Colonic mucosa (tissue), 4 donors: Measurements from ENCODE around the gene PLEKHG7. TPM values are rescaled to one million over a fixed set of nuclear protein-coding genes. Genes with fewer than 3 reads are reported as not detected.

ENCODE experiments used
- DNase-seq: peaks from one replicate; pipeline ENCODE4 v3.0.0-alpha.2; 2020
- H3K27ac ChIP-seq: fragments of 200-600 bp; one replicate; pipeline ENCODE4 v1.8.0; 2021
- H3K27me3 ChIP-seq: fragments of 200-600 bp; one replicate; pipeline ENCODE4 v1.8.0; 2021
- H3K36me3 ChIP-seq: fragments of 200-600 bp; one replicate; pipeline ENCODE4 v1.8.0; 2021
- H3K4me1 ChIP-seq: fragments of 200-600 bp; one replicate; pipeline ENCODE4 v1.8.0; 2021; ENCODE audit warnings: mild to moderate bottlenecking
- H3K4me3 ChIP-seq: fragments of 200-600 bp; one replicate; pipeline ENCODE4 v1.8.0; 2021
- H3K9ac ChIP-seq, 2 donors: one replicate each; pipeline ENCODE4 v1.7.0; 2013; ENCODE audit warnings: control low read depth in 2 of 2, low read depth in 2 of 2, low read length in 2 of 2
- H3K9me3 ChIP-seq: fragments of 200-600 bp; one replicate; pipeline ENCODE4 v1.8.0; 2021
- intact Hi-C: fragments of 100-400 bp; cut with DNase I; formaldehyde crosslinking; loops from one replicate; pipeline ENCODE4 v1.14.1; 2022
- total RNA-seq, 2 donors: library from RNA; stranded (reverse); fragmentation: NEBNext Ultra II Directional in 1 of 2; extraction: Animal tissue kit (Norgen Biotek cat#: 25700) in 1 of 2; gene quantifications; one replicate each; pipeline ENCODE4 v1.2.1, GENCODE V29; 2021
- TF ChIP-seq, protein P1 (sequence below): fragments of 200-600 bp; IDR thresholded peaks from one replicate; pipeline ENCODE4 v1.8.0; 2022; ENCODE audit warnings: antibody characterized with exemption, mild to moderate bottlenecking
- donor health status: healthy.
- donor health status: DM: no; HTN: no; CAD: no.
- donor health status: DM: no; HTN: no; CAD: no.

Gene PLEKHG7
- total RNA-seq, 2 donors from 2014 or later, result 0.32 to 0.59 TPM

DNA sequence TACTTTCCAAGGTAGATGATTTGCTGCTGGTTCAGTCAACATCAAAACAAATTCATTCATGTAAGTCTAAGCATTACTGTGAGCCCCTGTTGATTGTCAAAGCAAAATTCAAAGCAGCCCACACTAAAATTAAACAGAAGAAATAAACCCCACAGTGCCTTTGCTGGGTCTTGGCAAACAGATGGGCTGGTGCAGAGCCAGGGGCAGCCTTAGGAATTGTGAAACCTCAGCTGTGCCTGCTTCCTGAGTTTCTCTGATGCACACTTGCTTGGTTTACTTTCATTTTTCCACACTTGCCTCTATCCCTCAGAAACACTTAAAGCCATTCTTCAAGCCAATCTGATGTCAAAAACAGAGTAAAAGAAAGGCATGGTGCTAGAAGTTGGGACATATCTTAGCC, 6.6 kb upstream of the PLEKHG7 start:
- H3K4me1 ChIP-seq, result no peaks in the 10 kb centered on the region
- intact Hi-C loops, result no loop called here
- H3K36me3 ChIP-seq, result no peaks in the 10 kb centered on the region
- TF ChIP-seq, protein P1, sequence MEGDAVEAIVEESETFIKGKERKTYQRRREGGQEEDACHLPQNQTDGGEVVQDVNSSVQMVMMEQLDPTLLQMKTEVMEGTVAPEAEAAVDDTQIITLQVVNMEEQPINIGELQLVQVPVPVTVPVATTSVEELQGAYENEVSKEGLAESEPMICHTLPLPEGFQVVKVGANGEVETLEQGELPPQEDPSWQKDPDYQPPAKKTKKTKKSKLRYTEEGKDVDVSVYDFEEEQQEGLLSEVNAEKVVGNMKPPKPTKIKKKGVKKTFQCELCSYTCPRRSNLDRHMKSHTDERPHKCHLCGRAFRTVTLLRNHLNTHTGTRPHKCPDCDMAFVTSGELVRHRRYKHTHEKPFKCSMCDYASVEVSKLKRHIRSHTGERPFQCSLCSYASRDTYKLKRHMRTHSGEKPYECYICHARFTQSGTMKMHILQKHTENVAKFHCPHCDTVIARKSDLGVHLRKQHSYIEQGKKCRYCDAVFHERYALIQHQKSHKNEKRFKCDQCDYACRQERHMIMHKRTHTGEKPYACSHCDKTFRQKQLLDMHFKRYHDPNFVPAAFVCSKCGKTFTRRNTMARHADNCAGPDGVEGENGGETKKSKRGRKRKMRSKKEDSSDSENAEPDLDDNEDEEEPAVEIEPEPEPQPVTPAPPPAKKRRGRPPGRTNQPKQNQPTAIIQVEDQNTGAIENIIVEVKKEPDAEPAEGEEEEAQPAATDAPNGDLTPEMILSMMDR, result no peak
- no peaks in the 10 kb centered on the region for H3K27me3 ChIP-seq
- DNase-seq, result peak; percentile 24
- H3K27ac ChIP-seq, result no peak overlapping the region
- no peak overlapping the region for H3K9ac ChIP-seq
- H3K9me3 ChIP-seq, result no peaks in the 10 kb centered on the region
- H3K4me3 ChIP-seq, result no peak overlapping the region

DNA sequence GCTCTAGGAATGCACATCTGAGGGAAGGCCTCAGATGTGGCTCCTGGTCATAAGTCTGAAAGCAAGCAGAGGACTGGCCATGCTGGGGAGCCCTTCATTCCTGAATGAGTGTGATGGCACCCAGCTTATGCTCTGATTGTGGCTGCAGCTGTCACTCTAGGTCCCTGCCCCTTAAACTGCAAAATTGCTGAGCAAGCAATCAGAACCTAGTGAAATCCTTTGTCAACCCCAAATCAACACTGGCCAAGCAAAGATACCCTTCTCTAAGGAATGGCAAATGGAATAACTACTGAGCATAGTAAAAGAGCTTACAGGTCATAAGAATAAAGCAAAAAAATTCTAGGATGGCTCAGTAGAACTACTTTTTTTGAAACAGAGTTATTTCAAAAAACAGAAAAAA, 4.3 kb upstream of the PLEKHG7 start:
- no peaks in the 10 kb centered on the region for H3K4me1 ChIP-seq
- DNase-seq, result no peak
- no peaks in the 10 kb centered on the region for H3K27me3 ChIP-seq
- H3K9me3 ChIP-seq, result no peaks in the 10 kb centered on the region
- no peak overlapping the region for H3K4me3 ChIP-seq
- no peak overlapping the region for H3K9ac ChIP-seq
- intact Hi-C loops, result no loop called here
- no peak overlapping the region for H3K27ac ChIP-seq
- TF ChIP-seq, protein P1, result no peak
- no peaks in the 10 kb centered on the region for H3K36me3 ChIP-seq

DNA sequence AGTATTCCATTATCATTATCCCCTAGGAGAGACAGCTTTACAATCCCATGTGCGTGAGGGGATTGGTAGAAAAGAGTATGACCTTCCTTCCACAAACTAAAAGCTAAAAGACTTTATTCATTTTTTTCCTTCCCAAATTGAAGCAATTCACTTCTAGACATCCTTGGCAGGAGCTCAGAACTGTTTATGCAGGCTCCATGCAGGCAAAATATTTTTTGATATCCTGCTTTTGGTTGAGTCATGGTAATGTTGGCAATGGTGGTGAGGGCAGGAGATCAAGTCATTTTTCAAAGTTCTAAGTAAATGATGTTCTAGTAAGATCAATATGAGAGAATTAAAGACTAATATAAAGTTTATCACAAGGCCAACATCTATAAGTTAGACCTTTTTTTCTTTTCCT, 1.3 kb upstream of the PLEKHG7 start:
- intact Hi-C loops, result no loop called here
- no peak overlapping the region for H3K9ac ChIP-seq
- TF ChIP-seq, protein P1, result no peak
- no peaks in the 10 kb centered on the region for H3K9me3 ChIP-seq
- no peaks in the 10 kb centered on the region for H3K36me3 ChIP-seq
- H3K27me3 ChIP-seq, result no peaks in the 10 kb centered on the region
- no peak for DNase-seq
- H3K4me1 ChIP-seq, result no peaks in the 10 kb centered on the region
- no peak overlapping the region for H3K27ac ChIP-seq
- H3K4me3 ChIP-seq, result no peak overlapping the region

DNA sequence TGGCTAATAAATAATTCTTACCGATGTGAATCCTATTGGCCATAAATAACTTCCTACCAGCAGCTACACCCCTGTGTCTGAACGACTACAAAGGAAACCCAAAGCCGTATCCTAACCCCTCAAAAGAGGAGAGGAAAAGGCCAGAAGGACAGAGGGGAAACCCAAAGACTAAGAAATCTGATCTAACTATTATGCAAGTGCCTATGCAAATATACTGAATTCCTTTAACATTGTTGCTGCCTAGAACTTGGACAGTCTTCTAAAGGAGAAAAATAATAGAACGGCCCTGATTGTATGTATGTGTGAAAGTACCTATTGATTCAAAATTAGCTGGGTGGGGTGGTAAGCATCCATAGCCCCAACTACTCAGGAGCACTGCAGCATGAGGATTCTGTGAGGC, 997 bp downstream of the PLEKHG7 start:
- Histone ChIP-seq H3K9ac (no peak overlapping the region), H3K27ac (peak overlapping the region; percentile 85), H3K4me3 (no peak overlapping the region), H3K36me3 (no peaks in the 10 kb centered on the region), H3K9me3 (no peaks in the 10 kb centered on the region), H3K4me1 (no peaks in the 10 kb centered on the region), H3K27me3 (no peaks in the 10 kb centered on the region)
- TF ChIP-seq, protein P1, result no peak
- intact Hi-C loops, result no loop called here
- DNase-seq, result no peak

DNA sequence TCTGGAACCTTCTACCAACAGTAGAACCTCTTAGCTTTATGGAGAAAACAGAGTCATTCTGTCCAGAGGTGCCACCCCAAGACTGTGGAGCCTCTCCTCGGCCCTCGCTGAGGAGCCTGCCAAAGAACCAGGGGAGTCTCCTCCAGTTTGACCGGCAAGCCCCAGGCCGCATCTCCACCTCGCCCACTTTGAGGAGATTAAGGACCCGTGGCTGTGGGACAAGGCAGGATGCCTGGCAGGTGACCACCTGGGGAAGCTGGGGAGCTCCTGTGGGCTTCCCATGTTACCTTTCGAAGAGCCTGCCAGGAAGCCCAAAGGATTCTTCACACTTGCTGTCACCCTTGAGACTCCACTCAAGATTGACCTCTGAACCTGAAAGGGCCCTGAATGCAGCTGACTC, 3.8 kb downstream of the PLEKHG7 start:
- Histone ChIP-seq H3K27ac (no peak overlapping the region), H3K27me3 (no peaks in the 10 kb centered on the region), H3K4me1 (no peaks in the 10 kb centered on the region), H3K4me3 (no peak overlapping the region), H3K9me3 (no peaks in the 10 kb centered on the region), H3K36me3 (no peaks in the 10 kb centered on the region), H3K9ac (no peak overlapping the region)
- DNase-seq, result no peak
- intact Hi-C loops, result no loop called here
- TF ChIP-seq, protein P1, result no peak

DNA sequence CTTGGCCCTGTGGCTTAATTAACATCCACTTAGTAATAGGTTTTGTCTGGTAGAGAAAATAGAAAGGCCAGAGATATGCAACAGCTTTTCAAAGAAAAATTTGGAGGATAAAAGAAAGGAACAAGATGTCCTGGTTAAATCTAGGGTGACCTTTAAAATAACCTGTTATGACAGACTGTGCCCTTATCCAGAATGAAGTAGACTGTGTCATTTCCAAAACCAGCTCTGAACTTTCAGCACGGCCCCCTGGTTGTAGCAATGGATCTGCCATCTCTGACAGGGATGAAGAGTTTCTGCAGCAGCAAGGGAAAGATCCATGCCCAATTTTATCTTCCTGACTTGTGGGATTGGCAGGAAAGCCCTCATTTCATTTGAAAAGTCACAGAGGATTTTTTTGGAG, 5.1 kb downstream of the PLEKHG7 start:
- Histone ChIP-seq H3K27me3 (no peaks in the 10 kb centered on the region), H3K27ac (no peak overlapping the region), H3K36me3 (no peaks in the 10 kb centered on the region), H3K4me3 (no peak overlapping the region), H3K9ac (no peak overlapping the region), H3K9me3 (no peaks in the 10 kb centered on the region), H3K4me1 (no peaks in the 10 kb centered on the region)
- DNase-seq, result no peak
- TF ChIP-seq, protein P1, result no peak
- intact Hi-C loops, result no loop called here
